ENCODE results near the gene WFIKKN1. TPM values are rescaled to one million over a fixed set of nuclear protein-coding genes. Genes with fewer than 3 reads are reported as not detected.

The WFIKKN1 gene
- total RNA-seq, 4 donors from 2014 or later, result 1.5 TPM; not detected in 3

- no peak for TF ChIP-seq CTCF (IDR thresholded peaks at IDR 0.05; ENCODE audit: low read depth)
Observed at GRCh38 chr16:657487-657886, 26.7 kb downstream of the WFIKKN1 start.

- TF ChIP-seq CTCF (IDR thresholded peaks at IDR 0.05; ENCODE audit: low read depth), result no peak
Observed at GRCh38 chr16:658679-659571, 28.1 kb downstream of the WFIKKN1 start.

GRCh38 chr16:659618-660017, 28.8 kb downstream of the WFIKKN1 start:
- no peak for TF ChIP-seq CTCF (IDR thresholded peaks at IDR 0.05; ENCODE audit: low read depth)

- no peak for TF ChIP-seq CTCF (IDR thresholded peaks at IDR 0.05; ENCODE audit: low read depth)
Observed at GRCh38 chr16:660132-660458, 29.3 kb downstream of the WFIKKN1 start.

GRCh38 chr16:660459-661183, 29.8 kb downstream of the WFIKKN1 start:
- no peak for TF ChIP-seq CTCF (IDR thresholded peaks at IDR 0.05; ENCODE audit: low read depth)

- TF ChIP-seq CTCF (IDR thresholded peaks at IDR 0.05; ENCODE audit: low read depth), result no peak
Observed at GRCh38 chr16:661184-661821, 30.5 kb downstream of the WFIKKN1 start.

- no peak for TF ChIP-seq CTCF (IDR thresholded peaks at IDR 0.05; ENCODE audit: low read depth)
Observed at GRCh38 chr16:662095-662494, 31.3 kb downstream of the WFIKKN1 start.

Measured in subcutaneous adipose tissue (tissue), 4 donors.